HCT116 (cell line): Measurements from ENCODE around the gene POLE.

Source experiments
- CEBPB ChIP-seq: IDR thresholded peaks from 2 replicates; pipeline ENCODE4 v1.6.1; 2012; ENCODE audit warnings: low read depth
- CTCF ChIP-seq, 3 experiments: fragments of 200-600 bp in 1 of 3; sonication (generic) in 1 of 3; IDR thresholded peaks in 2 of 3; conservative IDR thresholded peaks in 1 of 3; 2 replicates each; pipeline ENCODE4 v1.5.1; 2012 to 2017; ENCODE audit warnings: low read depth in 2 of 3, low read length in 2 of 3, antibody characterized with exemption in 1 of 3, borderline replicate concordance in 1 of 3, control low read depth in 1 of 3, mild to moderate bottlenecking in 1 of 3, mixed read lengths in 1 of 3, mixed run types in 1 of 3, moderate library complexity in 1 of 3; ENCODE audit not compliant: insufficient read depth in 1 of 3
- EGR1 ChIP-seq: IDR thresholded peaks from 2 replicates; pipeline ENCODE4 v1.6.1; 2012; ENCODE audit warnings: low read depth
- EZH2 ChIP-seq: fragments of 200-600 bp; sonication (generic); IDR thresholded peaks from 2 replicates; pipeline ENCODE4 v1.6.1; 2017; ENCODE audit warnings: antibody characterized with exemption, mixed run types
- POLR2A ChIP-seq: IDR thresholded peaks from 2 replicates; pipeline ENCODE4 v1.7.0; 2011; ENCODE audit warnings: borderline replicate concordance; ENCODE audit not compliant: insufficient read depth, insufficient read length; ENCODE audit errors: extremely low read depth
- POLR2AphosphoS5 ChIP-seq: IDR thresholded peaks from 2 replicates; pipeline ENCODE4 v1.6.1; 2011; ENCODE audit warnings: mild to moderate bottlenecking, low read depth, low read length, moderate library complexity
- RAD21 ChIP-seq: IDR thresholded peaks from 2 replicates; pipeline ENCODE4 v1.6.1; 2012; ENCODE audit warnings: low read depth, mild to moderate bottlenecking
- SIN3A ChIP-seq: IDR thresholded peaks from 2 replicates; pipeline ENCODE4 v1.6.1; 2012; ENCODE audit warnings: low read depth
- SRF ChIP-seq: IDR thresholded peaks from 2 replicates; pipeline ENCODE4 v1.6.1; 2012; ENCODE audit warnings: low read depth
- TCF7L2 ChIP-seq: IDR thresholded peaks from 2 replicates; pipeline ENCODE4 v1.7.0; 2011; ENCODE audit warnings: borderline replicate concordance, inconsistent platforms; ENCODE audit not compliant: insufficient read depth, insufficient read length; ENCODE audit errors: extremely low read depth
- ZNF274 ChIP-seq: fragments of 200-500 bp; sonication (Bioruptor generic); IDR thresholded peaks from 2 replicates; pipeline ENCODE4 v1.6.1; 2014; ENCODE audit warnings: mild to moderate bottlenecking, low read depth, low read length, inconsistent platforms
- TF ChIP-seq, protein P1 (sequence below): IDR thresholded peaks from 2 replicates; pipeline ENCODE4 v1.6.1; 2012
- TF ChIP-seq, protein P2 (sequence below): IDR thresholded peaks from 2 replicates; pipeline ENCODE4 v1.6.1; 2012
- TF ChIP-seq, protein P3 (sequence below): IDR thresholded peaks from 2 replicates; pipeline ENCODE4 v1.6.1; 2011; ENCODE audit warnings: mild to moderate bottlenecking, low read length, moderate library complexity; ENCODE audit not compliant: insufficient replicate concordance; ENCODE audit errors: extremely low read depth

- TF ChIP-seq CTCF (IDR thresholded peaks at IDR 0.05 in 2 of 3, conservative IDR thresholded peaks at IDR 0.05 in 1 of 3; ENCODE audit: borderline replicate concordance in 1 of 3, insufficient read depth in 1 of 3, low read depth in 2 of 3, low read length in 2 of 3) (no peak), EZH2 (no peak), RAD21 (no peak), POLR2AphosphoS5 (no peak), POLR2A (no peak), EGR1 (no peak), TCF7L2 (no peak), SRF (no peak), ZNF274 (no peak), SIN3A (no peak), CEBPB (no peak)
- TF ChIP-seq, protein P1, sequence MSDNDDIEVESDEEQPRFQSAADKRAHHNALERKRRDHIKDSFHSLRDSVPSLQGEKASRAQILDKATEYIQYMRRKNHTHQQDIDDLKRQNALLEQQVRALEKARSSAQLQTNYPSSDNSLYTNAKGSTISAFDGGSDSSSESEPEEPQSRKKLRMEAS = no peak
- TF ChIP-seq, protein P2, sequence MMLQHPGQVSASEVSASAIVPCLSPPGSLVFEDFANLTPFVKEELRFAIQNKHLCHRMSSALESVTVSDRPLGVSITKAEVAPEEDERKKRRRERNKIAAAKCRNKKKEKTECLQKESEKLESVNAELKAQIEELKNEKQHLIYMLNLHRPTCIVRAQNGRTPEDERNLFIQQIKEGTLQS = no peak
- TF ChIP-seq, protein P3, sequence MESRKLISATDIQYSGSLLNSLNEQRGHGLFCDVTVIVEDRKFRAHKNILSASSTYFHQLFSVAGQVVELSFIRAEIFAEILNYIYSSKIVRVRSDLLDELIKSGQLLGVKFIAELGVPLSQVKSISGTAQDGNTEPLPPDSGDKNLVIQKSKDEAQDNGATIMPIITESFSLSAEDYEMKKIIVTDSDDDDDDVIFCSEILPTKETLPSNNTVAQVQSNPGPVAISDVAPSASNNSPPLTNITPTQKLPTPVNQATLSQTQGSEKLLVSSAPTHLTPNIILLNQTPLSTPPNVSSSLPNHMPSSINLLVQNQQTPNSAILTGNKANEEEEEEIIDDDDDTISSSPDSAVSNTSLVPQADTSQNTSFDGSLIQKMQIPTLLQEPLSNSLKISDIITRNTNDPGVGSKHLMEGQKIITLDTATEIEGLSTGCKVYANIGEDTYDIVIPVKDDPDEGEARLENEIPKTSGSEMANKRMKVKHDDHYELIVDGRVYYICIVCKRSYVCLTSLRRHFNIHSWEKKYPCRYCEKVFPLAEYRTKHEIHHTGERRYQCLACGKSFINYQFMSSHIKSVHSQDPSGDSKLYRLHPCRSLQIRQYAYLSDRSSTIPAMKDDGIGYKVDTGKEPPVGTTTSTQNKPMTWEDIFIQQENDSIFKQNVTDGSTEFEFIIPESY = no peak
Measured at GRCh38 chr12:132610866-132611602, 76.1 kb downstream of the POLE start.
